HEK293T (cell line): ENCODE data around the gene NRP1.

Experiments used
- CTCF ChIA-PET: fragments of 350-600 bp; formaldehyde crosslinking; extraction: SDS; loops from one replicate; lab custom pipeline; 2021; ENCODE audit warnings: antibody characterized with exemption, inconsistent platforms; lab: Yijun Ruan, JAX
- POLR2A ChIA-PET: fragments of 350-600 bp; formaldehyde crosslinking; extraction: SDS; loops from one replicate; lab custom pipeline; 2020; ENCODE audit warnings: antibody characterized with exemption, inconsistent platforms; lab: Yijun Ruan, JAX
- DNase-seq: peaks from one replicate; pipeline ENCODE4 v3.0.0; 2012; ENCODE audit warnings: mixed read lengths; ENCODE audit errors: extremely low spot score
- ARNT ChIP-seq: fragments of 450-650 bp; IDR thresholded peaks from 2 replicates; pipeline ENCODE4 v1.6.1; 2017; ENCODE audit warnings: mild to moderate bottlenecking
- BHLHE40 ChIP-seq: fragments of 450-650 bp; IDR thresholded peaks from 2 replicates; pipeline ENCODE4 v1.6.1; 2016; ENCODE audit warnings: mild to moderate bottlenecking, moderate library complexity, borderline replicate concordance
- CTBP1 ChIP-seq: fragments of 450-650 bp; IDR thresholded peaks from 2 replicates; pipeline ENCODE4 v1.6.1; 2016; ENCODE audit warnings: borderline replicate concordance
- ELF4 ChIP-seq: fragments of 450-650 bp; IDR thresholded peaks from 2 replicates; pipeline ENCODE4 v1.6.1; 2017; ENCODE audit warnings: antibody characterized with exemption
- FOXA1 ChIP-seq: fragments of 450-650 bp; IDR thresholded peaks from 2 replicates; pipeline ENCODE4 v1.6.1; 2016; ENCODE audit warnings: mild to moderate bottlenecking
- FOXK2 ChIP-seq: fragments of 450-650 bp; IDR thresholded peaks from 2 replicates; pipeline ENCODE4 v1.6.1; 2016; ENCODE audit warnings: mild to moderate bottlenecking
- FOXM1 ChIP-seq: fragments of 450-650 bp; IDR thresholded peaks from 2 replicates; pipeline ENCODE4 v1.6.1; 2017; ENCODE audit warnings: mild to moderate bottlenecking, borderline replicate concordance
- HDGF ChIP-seq: fragments of 450-650 bp; IDR thresholded peaks from 2 replicates; pipeline ENCODE4 v1.6.1; 2017; ENCODE audit warnings: antibody characterized with exemption, borderline replicate concordance
- L3MBTL2 ChIP-seq: fragments of 450-650 bp; conservative IDR thresholded peaks from 2 replicates; pipeline ENCODE4 v1.6.1; 2016; ENCODE audit warnings: mild to moderate bottlenecking
- LEF1 ChIP-seq: fragments of 450-650 bp; IDR thresholded peaks from 2 replicates; pipeline ENCODE4 v1.6.1; 2017; ENCODE audit warnings: mild to moderate bottlenecking, borderline replicate concordance
- NFRKB ChIP-seq: fragments of 450-650 bp; IDR thresholded peaks from 2 replicates; pipeline ENCODE4 v1.6.1; 2016; ENCODE audit warnings: mild to moderate bottlenecking, moderate library complexity
- PKNOX1 ChIP-seq: fragments of 450-650 bp; IDR thresholded peaks from 2 replicates; pipeline ENCODE4 v1.6.1; 2016
- SP1 ChIP-seq: fragments of 450-650 bp; IDR thresholded peaks from 2 replicates; pipeline ENCODE4 v1.6.1; 2017
- SUZ12 ChIP-seq: fragments of 450-650 bp; IDR thresholded peaks from 2 replicates; pipeline ENCODE4 v1.6.1; 2016; ENCODE audit warnings: mild to moderate bottlenecking
- TARDBP ChIP-seq: fragments of 450-650 bp; IDR thresholded peaks from 2 replicates; pipeline ENCODE4 v1.6.1; 2016
- ZNF384 ChIP-seq: fragments of 450-650 bp; IDR thresholded peaks from 2 replicates; pipeline ENCODE4 v1.6.1; 2016

The NRP1 gene

GRCh38 chr10:33215154-33215553 lies 119.3 kb downstream of the NRP1 start:
- POLR2A ChIA-PET, result no interaction called here
- no peak for DNase-seq
- CTCF ChIA-PET, result no interaction called here
- no peak for TF ChIP-seq SUZ12
- TF ChIP-seq FOXK2, result no peak
- no peak for TF ChIP-seq L3MBTL2
- no peak for TF ChIP-seq BHLHE40
- no peak for TF ChIP-seq CTBP1
- no peak for TF ChIP-seq PKNOX1
- TF ChIP-seq NFRKB, result no peak
- TF ChIP-seq SP1, result no peak
- no peak for TF ChIP-seq HDGF
- TF ChIP-seq ARNT, result no peak
- no peak for TF ChIP-seq FOXM1
- no peak for TF ChIP-seq FOXA1
- TF ChIP-seq LEF1, result no peak

GRCh38 chr10:33214174-33214573 lies 120.3 kb downstream of the NRP1 start:
- DNase-seq, result no peak
- ChIA-PET POLR2A (no interaction called here), CTCF (no interaction called here)
- TF ChIP-seq TARDBP (no peak), ZNF384 (no peak), NFRKB (no peak), SP1 (no peak), BHLHE40 (no peak), ELF4 (no peak), FOXA1 (no peak), FOXK2 (no peak)

- ChIA-PET CTCF (no interaction called here), POLR2A (no interaction called here)
- no peak for TF ChIP-seq ARNT
- no peak for TF ChIP-seq BHLHE40
- no peak for DNase-seq
Observed at GRCh38 chr10:33212061-33212748, 122.3 kb downstream of the NRP1 start.

DNA sequence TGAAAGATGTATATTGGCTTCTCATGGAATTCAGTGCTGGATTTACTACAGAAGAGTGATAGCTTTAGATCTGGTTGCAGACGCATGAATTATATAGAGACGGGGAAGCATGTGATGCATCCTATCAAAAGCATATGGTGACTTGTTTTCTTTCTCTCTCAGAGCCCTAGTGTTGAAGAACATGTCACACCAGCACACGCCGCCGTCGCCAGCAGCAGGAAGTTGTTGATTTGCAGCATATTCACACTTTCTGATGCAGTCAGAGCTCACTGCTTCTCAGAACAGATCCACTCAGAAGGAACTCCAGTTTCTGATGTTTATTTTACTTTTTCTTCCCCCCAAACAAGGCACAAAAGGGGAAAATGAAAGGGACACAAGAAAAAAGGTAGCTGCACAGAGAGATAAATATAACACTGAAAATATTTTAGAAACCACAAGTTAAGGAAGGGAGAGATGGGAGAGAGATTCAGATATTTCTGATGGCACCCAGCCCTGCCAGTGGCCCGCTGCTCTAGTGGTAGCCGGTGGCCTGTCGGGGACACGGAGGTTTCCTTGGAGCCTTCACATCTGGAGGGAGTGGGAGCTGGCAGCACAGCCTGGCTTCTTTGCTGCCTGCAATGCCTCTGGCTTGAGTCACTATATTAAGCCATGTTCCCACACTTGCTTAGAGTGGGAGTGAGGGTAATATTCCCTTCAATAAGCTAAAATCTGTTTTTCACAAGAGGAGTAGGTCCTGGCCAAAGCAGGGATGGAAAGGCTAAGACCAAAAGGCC lies 123.2 kb downstream of the NRP1 start:
- DNase-seq, result no peak
- TF ChIP-seq BHLHE40 (no peak), FOXK2 (no peak), PKNOX1 (no peak), TARDBP (no peak), FOXM1 (no peak), LEF1 (no peak), SUZ12 (no peak), CTBP1 (no peak), SP1 (no peak), ARNT (no peak), L3MBTL2 (no peak), NFRKB (no peak), FOXA1 (no peak), HDGF (no peak)
- POLR2A ChIA-PET, result no interaction called here

DNA sequence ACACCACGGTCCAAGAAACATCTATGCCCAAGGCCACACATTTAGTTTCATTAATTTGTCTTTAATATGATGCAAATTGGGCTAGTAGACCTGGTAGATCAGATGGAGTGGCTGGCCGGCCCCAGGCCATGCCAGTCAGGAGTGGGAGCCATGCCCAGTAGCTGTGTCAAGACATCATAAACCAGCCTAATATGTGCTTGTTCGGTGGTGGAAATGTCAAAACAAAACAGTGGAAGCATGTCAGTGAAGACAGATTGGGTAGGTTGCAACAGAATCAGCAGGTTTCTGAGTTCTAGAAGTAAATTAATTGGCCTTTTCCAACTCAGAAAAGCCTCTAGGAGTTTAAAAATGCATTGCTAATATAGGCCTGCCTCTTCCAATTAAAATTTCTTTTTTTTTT lies 124.7 kb downstream of the NRP1 start:
- TF ChIP-seq CTBP1, result no peak
- no peak for TF ChIP-seq L3MBTL2
- TF ChIP-seq FOXK2, result no peak
- no peak for TF ChIP-seq FOXA1
- TF ChIP-seq SUZ12, result no peak
- no peak for TF ChIP-seq ELF4
- TF ChIP-seq LEF1, result no peak
- no peak for TF ChIP-seq TARDBP
- TF ChIP-seq PKNOX1, result no peak
- no peak for TF ChIP-seq HDGF
- TF ChIP-seq ZNF384, result no peak
- TF ChIP-seq ARNT, result no peak
- no peak for TF ChIP-seq FOXM1
- TF ChIP-seq NFRKB, result no peak
- no peak for TF ChIP-seq SP1
- TF ChIP-seq BHLHE40, result no peak
- CTCF ChIA-PET, result no interaction called here
- no peak for DNase-seq
- POLR2A ChIA-PET, result no interaction called here

More for the DNA sequence above, 123.2 kb downstream of the NRP1 start:
- CTCF ChIA-PET, result no interaction called here

- TF ChIP-seq FOXA1 (no peak), ZNF384 (no peak), PKNOX1 (no peak), FOXM1 (no peak), BHLHE40 (no peak)
- CTCF ChIA-PET, result interaction anchor here (1.1 kb wide), 1 partner anchor 14 kb away, joined by 4 read pairs; no protein-coding TSS in a partner anchor
- DNase-seq, result no peak
- POLR2A ChIA-PET, result no interaction called here
Observed at GRCh38 chr10:33208166-33208565, 126.3 kb downstream of the NRP1 start.
